Heart left ventricle (tissue), 13 donors: Measurements from ENCODE around the gene SCGB2B2.

ENCODE experiments used
- POLR2A ChIP-seq, 2 donors: fragments of 450-650 bp; IDR thresholded peaks; one replicate each; pipeline ENCODE4 v1.6.1; 2017; ENCODE audit warnings: antibody characterized with exemption in 2 of 2, mild to moderate bottlenecking in 2 of 2, moderate library complexity in 2 of 2
- TF ChIP-seq, protein P1 (sequence below), 12 donors: fragments of 200-600 bp; sonication (generic) in 4 of 12; IDR thresholded peaks; one replicate each; pipeline versions ENCODE4 v1.5.0 to v1.8.0; 2018 to 2022; ENCODE audit warnings: antibody characterized with exemption in 12 of 12, mild to moderate bottlenecking in 5 of 12
- donor health status: ischemic (EF 13 %, LVEDD 7.1; RV severe dilation, severe dysfunction).
- donor health status: DM: no; HTN: yes; CAD: no.
- donor health status: DM: no; HTN: no; CAD: no.
- donor health status: ischemic (EF 25% LVEDD 6.9; RV normal size, moderate dysfunction).
- donor health status: ischemic (EF 25% LVEDD 5.7; RV mildly dilated, moderate dysfunction).
- donor health status: ischemic (EF 35%, LVEDD 5.7; RV mildly dilated, moderate dysfunction).
- donor health status: nonischemic (EF 11% LVEDD 7.7; RV severe dilation, severe dysfunction).
- donor health status: DM: yes; HTN: yes; CAD: no.
- donor health status: PGD.
- donor health status: ischemic (EF 29% LVEDD 5.4; RV normal size, mild dysfunction).
- donor health status: nonischemic (EF 23%, LVEDD 6.1; RV moderate dilation, normal function).

DNA sequence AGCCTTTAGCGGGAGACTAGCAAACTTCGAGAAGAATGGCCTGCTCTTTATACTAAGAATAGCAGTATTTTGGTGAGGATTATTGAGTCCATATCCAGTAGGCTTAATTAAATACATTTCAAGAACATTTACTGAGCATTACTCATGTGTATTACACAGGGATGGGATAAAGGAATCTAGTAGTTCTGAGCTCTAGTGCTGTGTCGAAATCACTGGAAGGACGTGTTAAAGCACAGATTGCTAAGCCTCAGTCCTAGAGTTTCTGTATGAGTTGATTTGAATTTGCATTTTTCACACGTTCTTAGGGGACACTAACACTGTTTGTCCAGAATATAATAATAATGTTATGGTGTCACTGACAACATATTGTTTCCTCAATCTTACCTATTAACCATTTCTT, 9.5 kb upstream of the SCGB2B2 start:
- TF ChIP-seq, protein P1, sequence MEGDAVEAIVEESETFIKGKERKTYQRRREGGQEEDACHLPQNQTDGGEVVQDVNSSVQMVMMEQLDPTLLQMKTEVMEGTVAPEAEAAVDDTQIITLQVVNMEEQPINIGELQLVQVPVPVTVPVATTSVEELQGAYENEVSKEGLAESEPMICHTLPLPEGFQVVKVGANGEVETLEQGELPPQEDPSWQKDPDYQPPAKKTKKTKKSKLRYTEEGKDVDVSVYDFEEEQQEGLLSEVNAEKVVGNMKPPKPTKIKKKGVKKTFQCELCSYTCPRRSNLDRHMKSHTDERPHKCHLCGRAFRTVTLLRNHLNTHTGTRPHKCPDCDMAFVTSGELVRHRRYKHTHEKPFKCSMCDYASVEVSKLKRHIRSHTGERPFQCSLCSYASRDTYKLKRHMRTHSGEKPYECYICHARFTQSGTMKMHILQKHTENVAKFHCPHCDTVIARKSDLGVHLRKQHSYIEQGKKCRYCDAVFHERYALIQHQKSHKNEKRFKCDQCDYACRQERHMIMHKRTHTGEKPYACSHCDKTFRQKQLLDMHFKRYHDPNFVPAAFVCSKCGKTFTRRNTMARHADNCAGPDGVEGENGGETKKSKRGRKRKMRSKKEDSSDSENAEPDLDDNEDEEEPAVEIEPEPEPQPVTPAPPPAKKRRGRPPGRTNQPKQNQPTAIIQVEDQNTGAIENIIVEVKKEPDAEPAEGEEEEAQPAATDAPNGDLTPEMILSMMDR (IDR thresholded peaks at IDR 0.05) = no peak
- no peak for TF ChIP-seq POLR2A (IDR thresholded peaks at IDR 0.05)
